Activated CD8-positive, alpha-beta memory T cell treated with anti-CD3 and anti-CD28 coated beads, Interleukin-2, amount 10 ng/mL, durations not matched to agents 7 days and 5 days (primary cell): ENCODE data around the gene PLAAT3. TPM values are rescaled to one million over a fixed set of nuclear protein-coding genes. Genes with fewer than 3 reads are reported as not detected.
"Not testable (repeated sequence)": the region's sequence is repeated elsewhere in the genome, so short reads cannot be mapped to it uniquely, and the experiment has no call there.

Source experiments
- ATAC-seq: fragments of 150-1000 bp; cut with Tn5 transposase; one replicate; pipeline ENCODE4 v1.10.0; 2021; ENCODE audit warnings: moderate library complexity
- CTCF ChIA-PET: fragments of 350-600 bp; sonication (Branson Sonifier 250); formaldehyde crosslinking; loops from one replicate; lab custom pipeline; 2021; ENCODE audit warnings: antibody characterized with exemption; lab: Charles Lee
- DNase-seq: peaks from one replicate; pipeline ENCODE4 v3.0.0-alpha.2; 2020
- H3K27ac Mint-ChIP-seq: one replicate; pipeline ENCODE4 v1.8.0; 2021; ENCODE audit warnings: mild to moderate bottlenecking, mixed read lengths
- H3K27me3 Mint-ChIP-seq: one replicate; pipeline ENCODE4 v1.8.0; 2021; ENCODE audit warnings: mixed read lengths
- H3K36me3 Mint-ChIP-seq: one replicate; pipeline ENCODE4 v1.8.0; 2021; ENCODE audit warnings: mild to moderate bottlenecking, mixed read lengths
- H3K4me1 Mint-ChIP-seq: one replicate; pipeline ENCODE4 v1.8.0; 2021; ENCODE audit warnings: mixed read lengths
- H3K4me3 Mint-ChIP-seq: one replicate; pipeline ENCODE4 v1.8.0; 2021; ENCODE audit warnings: mild to moderate bottlenecking, moderate library complexity, mixed read lengths
- H3K9me3 Mint-ChIP-seq: one replicate; pipeline ENCODE4 v1.8.0; 2022; ENCODE audit warnings: low read depth, mixed read lengths
- total RNA-seq, 2 experiments: library from RNA; stranded (reverse); gene quantifications; one replicate each; pipeline ENCODE4 v1.2.3, GENCODE V29; 2021

Gene PLAAT3
- total RNA-seq, 2 experiments from 2014 or later = 21.7 to 25.5 TPM

- DNase-seq (peak; percentile 51), ATAC-seq (peak; percentile 6)
- Mint-ChIP-seq H3K27ac (peak overlapping the region; percentile 95), H3K27me3 (no peaks in the 10 kb centered on the region), H3K9me3 (no peaks in the 10 kb centered on the region), H3K36me3 (peaks cover 7% of the 10 kb centered on the region), H3K4me3 (peak overlapping the region; percentile 83), H3K4me1 (peaks cover 66% of the 10 kb centered on the region)
- CTCF ChIA-PET = interaction anchor here (0.9 to 4.4 kb wide), 18 partner anchors 8 to 945 kb away, joined by 3 to 46 read pairs (median 5); partner anchors contain the start of genes PLAAT5 and ZFTA
Measured at GRCh38 chr11:63537293-63538101, 76.7 kb downstream of the PLAAT3 start.

GRCh38 chr11:63536669-63537292 is 77.5 kb downstream of the PLAAT3 start, which contains the start of gene PLAAT4:
Gene PLAAT4, plus strand, starts transcription at chr11:63536808. Its CDS starts 61 bp downstream, at chr11:63536869.
- ATAC-seq (peak; percentile 50), DNase-seq (peak; percentile 58)
- peaks cover 71% of the 10 kb centered on the region for H3K4me1 Mint-ChIP-seq
- peak within 1 kb of the TSS; percentile 83 for H3K4me3 Mint-ChIP-seq
- no peaks in the 10 kb centered on the region for H3K9me3 Mint-ChIP-seq
- peak within 1 kb of the TSS; percentile 95 for H3K27ac Mint-ChIP-seq
- H3K27me3 Mint-ChIP-seq = no peaks in the 10 kb centered on the region
- peaks cover 7% of the 10 kb centered on the region for H3K36me3 Mint-ChIP-seq
- CTCF ChIA-PET = interaction anchor here (0.7 to 4.4 kb wide), 20 partner anchors 9 to 945 kb away, joined by 3 to 46 read pairs (median 5); partner anchors contain the start of genes PLAAT5 and ZFTA

GRCh38 chr11:63535734-63536133 is 78.5 kb downstream of the PLAAT3 start:
- Mint-ChIP-seq H3K27me3 (no peaks in the 10 kb centered on the region), H3K27ac (peak overlapping the region; percentile 95), H3K4me3 (peak overlapping the region; percentile 83), H3K36me3 (peaks cover 4% of the 10 kb centered on the region), H3K9me3 (no peaks in the 10 kb centered on the region), H3K4me1 (peaks cover 75% of the 10 kb centered on the region)
- ATAC-seq (peak; percentile 56), DNase-seq (peak; percentile 90)
- CTCF ChIA-PET = interaction anchor here (1.1 to 4.4 kb wide), 9 partner anchors 10 to 232 kb away, joined by 3 to 46 read pairs (median 9); partner anchors contain the start of genes PLAAT5 and ZFTA

GRCh38 chr11:63534895-63535461 is 79.3 kb downstream of the PLAAT3 start:
- peak; percentile 48 for ATAC-seq
- H3K4me3 Mint-ChIP-seq = peak overlapping the region; percentile 83
- CTCF ChIA-PET = interaction anchor here (1.0 to 3.3 kb wide), 5 partner anchors 17 to 233 kb away, joined by 3 to 23 read pairs (median 9); partner anchors contain the start of gene ZFTA
- H3K4me1 Mint-ChIP-seq = peaks cover 74% of the 10 kb centered on the region
- peak; percentile 73 for DNase-seq
- no peaks in the 10 kb centered on the region for H3K9me3 Mint-ChIP-seq
- no peaks in the 10 kb centered on the region for H3K27me3 Mint-ChIP-seq
- peak overlapping the region; percentile 95 for H3K27ac Mint-ChIP-seq
- peaks cover 4% of the 10 kb centered on the region for H3K36me3 Mint-ChIP-seq

GRCh38 chr11:63534076-63534475 is 80.2 kb downstream of the PLAAT3 start:
- no peak for ATAC-seq
- H3K9me3 Mint-ChIP-seq = no peaks in the 10 kb centered on the region
- peaks cover 77% of the 10 kb centered on the region for H3K4me1 Mint-ChIP-seq
- CTCF ChIA-PET = interaction anchor here (1.0 to 1.6 kb wide), 2 partner anchors 18 to 234 kb away, joined by 3 to 4 read pairs; no protein-coding TSS in a partner anchor
- peak overlapping the region; percentile 79 for H3K27ac Mint-ChIP-seq
- no peaks in the 10 kb centered on the region for H3K27me3 Mint-ChIP-seq
- H3K36me3 Mint-ChIP-seq = peaks cover 3% of the 10 kb centered on the region
- DNase-seq = no peak
- no peak overlapping the region for H3K4me3 Mint-ChIP-seq

- H3K4me1 Mint-ChIP-seq = peaks cover 67% of the 10 kb centered on the region
- H3K4me3 Mint-ChIP-seq = no peak overlapping the region
Measured at GRCh38 chr11:63532799-63533475, 81.3 kb downstream of the PLAAT3 start.

GRCh38 chr11:63532117-63532516 is 82.1 kb downstream of the PLAAT3 start:
- Mint-ChIP-seq H3K36me3 (no peaks in the 10 kb centered on the region), H3K27ac (peak overlapping the region; percentile 10), H3K4me3 (no peak overlapping the region), H3K9me3 (no peaks in the 10 kb centered on the region), H3K27me3 (no peaks in the 10 kb centered on the region), H3K4me1 (peaks cover 60% of the 10 kb centered on the region)
- no peak for DNase-seq
- CTCF ChIA-PET = interaction anchor here (0.8 to 1.9 kb wide), 8 partner anchors 13 to 107 kb away, joined by 3 to 5 read pairs (median 4); no protein-coding TSS in a partner anchor
- ATAC-seq = no peak

More at GRCh38 chr11:63532799-63533475, 81.3 kb downstream of the PLAAT3 start:
- no peaks in the 10 kb centered on the region for H3K9me3 Mint-ChIP-seq
- no peaks in the 10 kb centered on the region for H3K27me3 Mint-ChIP-seq
- DNase-seq = no peak
- CTCF ChIA-PET = interaction anchor here (0.8 to 1.9 kb wide), 8 partner anchors 14 to 235 kb away, joined by 3 to 5 read pairs (median 4); no protein-coding TSS in a partner anchor
- no peak for ATAC-seq
- no peaks in the 10 kb centered on the region for H3K36me3 Mint-ChIP-seq
- no peak overlapping the region for H3K27ac Mint-ChIP-seq

- Mint-ChIP-seq H3K4me3 (peak overlapping the region; percentile 51), H3K4me1 (peaks cover 54% of the 10 kb centered on the region), H3K27ac (peak overlapping the region; percentile 59)
- H3K27me3 Mint-ChIP-seq, H3K9me3 Mint-ChIP-seq, H3K36me3 Mint-ChIP-seq: not testable (repeated sequence)
- CTCF ChIA-PET = interaction anchor here (0.9 to 1.3 kb wide), 2 partner anchors 23 to 108 kb away, joined by 3 to 4 read pairs; no protein-coding TSS in a partner anchor
- ATAC-seq (peak; percentile 84), DNase-seq (peak; percentile 87)
Measured at GRCh38 chr11:63531074-63531792, 83.0 kb downstream of the PLAAT3 start.

GRCh38 chr11:63530021-63530420 is 84.2 kb downstream of the PLAAT3 start:
- ATAC-seq (no peak), DNase-seq (no peak)
- no peaks in the 10 kb centered on the region for H3K27me3 Mint-ChIP-seq
- H3K36me3 Mint-ChIP-seq = peaks cover 2% of the 10 kb centered on the region
- H3K4me3 Mint-ChIP-seq = no peak overlapping the region
- CTCF ChIA-PET = interaction anchor here (1.3 kb wide), 1 partner anchor 10 kb away, joined by 4 read pairs; no protein-coding TSS in a partner anchor
- no peak overlapping the region for H3K27ac Mint-ChIP-seq
- no peaks in the 10 kb centered on the region for H3K9me3 Mint-ChIP-seq
- peaks cover 42% of the 10 kb centered on the region for H3K4me1 Mint-ChIP-seq

- not testable (repeated sequence) for H3K27me3 Mint-ChIP-seq, DNase-seq, H3K9me3 Mint-ChIP-seq, ATAC-seq, H3K4me3 Mint-ChIP-seq, H3K27ac Mint-ChIP-seq, H3K36me3 Mint-ChIP-seq
- peaks cover 37% of the 10 kb centered on the region for H3K4me1 Mint-ChIP-seq
- CTCF ChIA-PET = interaction anchor here (1.3 kb wide), 1 partner anchor 9 kb away, joined by 4 read pairs; no protein-coding TSS in a partner anchor
Measured at GRCh38 chr11:63529373-63529772, 84.9 kb downstream of the PLAAT3 start.

- not testable (repeated sequence) for H3K4me3 Mint-ChIP-seq, H3K9me3 Mint-ChIP-seq, DNase-seq, ATAC-seq, H3K27me3 Mint-ChIP-seq, H3K27ac Mint-ChIP-seq, H3K36me3 Mint-ChIP-seq
- CTCF ChIA-PET = interaction anchor here (1.3 kb wide), 1 partner anchor 9 kb away, joined by 4 read pairs; no protein-coding TSS in a partner anchor
- peaks cover 31% of the 10 kb centered on the region for H3K4me1 Mint-ChIP-seq
Measured at GRCh38 chr11:63528729-63529278, 85.4 kb downstream of the PLAAT3 start.
